HG03457 (cell line): ENCODE data around the gene ACSS1.

Experiments used
- ATAC-seq: cut with Tn5 transposase; IDR thresholded peaks from one replicate; pipeline ENCODE4 v1.9.1; 2021; ENCODE audit warnings: moderate number of reproducible peaks; ENCODE audit not compliant: unreplicated experiment

Gene ACSS1

DNA sequence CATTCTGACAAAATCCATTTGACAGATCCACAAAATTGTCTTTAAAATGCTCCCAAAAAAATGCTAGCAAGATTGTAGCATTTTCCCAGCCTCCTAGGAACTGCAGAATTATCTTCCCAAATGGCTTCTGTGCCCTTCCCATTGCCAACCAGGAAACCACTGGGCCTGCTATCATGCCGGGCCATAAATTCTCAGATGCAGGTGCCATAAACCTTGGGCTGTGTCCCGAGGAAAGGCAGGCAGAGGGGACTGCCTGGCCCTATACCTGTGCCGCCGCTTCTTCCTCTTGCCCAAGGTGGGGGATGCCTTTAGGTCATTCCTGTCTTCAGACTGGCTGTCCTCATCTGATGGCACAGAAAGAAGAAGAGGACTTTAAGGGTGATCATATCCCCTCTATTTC lies 21.2 kb upstream of the ACSS1 start:
- no peak for ATAC-seq

DNA sequence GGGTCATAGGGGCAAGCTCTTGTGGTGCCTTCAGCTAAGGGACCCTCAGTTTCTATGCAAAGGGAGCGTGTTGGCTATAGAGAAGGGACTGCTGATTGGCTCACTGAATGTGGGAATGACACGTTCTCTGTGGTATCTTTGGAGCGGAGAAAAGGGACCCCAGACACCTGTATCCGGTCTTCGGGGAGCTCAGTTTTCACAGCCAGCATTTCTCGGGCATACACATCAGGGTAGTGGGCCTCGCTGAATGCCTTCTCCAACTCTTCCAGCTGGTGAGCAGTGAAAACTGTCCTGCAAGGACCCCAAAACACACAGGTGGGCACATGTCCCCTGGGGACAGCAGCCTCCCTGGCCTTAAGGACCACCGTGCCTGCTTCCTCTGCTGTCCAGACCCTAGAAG lies 20.7 kb upstream of the ACSS1 start:
- no peak for ATAC-seq

GRCh38 chr20:25077610-25078169 lies 19.8 kb upstream of the ACSS1 start:
- no peak for ATAC-seq

DNA sequence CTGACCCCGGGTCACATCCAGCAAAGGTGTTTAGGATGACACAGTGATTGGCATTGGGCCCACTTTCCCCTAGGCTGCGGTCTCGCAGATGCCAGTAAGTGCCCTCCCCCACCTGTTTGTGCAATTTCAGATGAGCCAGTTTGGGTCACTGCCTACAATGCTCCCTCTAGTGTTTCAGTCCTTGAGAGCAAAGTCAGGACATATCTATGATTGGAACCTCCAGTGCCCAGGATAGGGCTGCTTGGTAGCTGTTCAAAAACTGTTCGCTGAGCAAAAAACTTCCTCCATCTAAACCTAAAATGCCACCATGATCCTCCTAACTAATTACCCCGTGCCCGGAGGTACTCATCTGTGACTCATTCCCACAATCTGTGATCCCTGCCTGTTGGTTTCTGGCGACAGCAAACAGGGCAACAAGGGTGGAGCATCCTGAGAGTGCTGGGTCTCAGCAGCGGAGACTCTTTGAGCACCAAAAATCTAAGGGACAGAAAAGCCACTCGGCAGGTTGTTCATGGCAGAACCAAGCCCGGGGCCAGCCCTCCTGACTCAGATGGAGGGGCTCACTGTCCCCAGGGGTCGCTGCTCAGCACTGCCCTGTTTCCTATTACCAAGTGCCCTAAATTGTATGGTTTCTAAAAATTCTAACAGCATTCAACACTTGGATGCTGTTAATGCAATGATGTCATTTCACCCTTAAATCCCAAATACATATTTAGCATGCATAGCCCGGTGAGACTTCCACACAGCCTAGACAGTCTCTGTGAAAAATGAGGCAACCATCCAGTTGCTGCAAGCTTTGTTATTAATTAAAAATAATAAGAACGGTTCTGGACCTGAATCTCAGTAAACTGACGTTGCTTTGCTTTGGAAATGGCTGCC lies 19.0 kb upstream of the ACSS1 start:
- ATAC-seq: no peak

DNA sequence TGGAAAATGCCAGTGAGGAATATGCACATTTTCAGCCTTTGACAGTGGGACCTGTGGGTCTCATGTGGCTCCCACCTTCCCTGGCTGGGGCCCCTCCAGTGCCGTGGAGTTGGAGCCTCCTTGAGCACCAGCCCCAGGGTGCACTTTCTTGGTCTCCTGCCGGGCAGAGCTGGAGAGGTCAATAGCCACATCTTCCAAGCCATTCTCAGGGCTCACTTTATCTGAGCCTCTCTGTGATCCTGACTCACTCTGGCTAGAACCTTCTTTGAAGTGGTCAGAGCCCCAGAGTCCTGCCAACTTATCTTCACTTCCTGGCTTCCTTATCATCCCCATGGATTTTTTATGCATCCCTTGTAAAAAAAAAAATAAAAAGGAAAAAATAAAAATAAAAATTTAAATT lies 18.3 kb upstream of the ACSS1 start:
- no peak for ATAC-seq

DNA sequence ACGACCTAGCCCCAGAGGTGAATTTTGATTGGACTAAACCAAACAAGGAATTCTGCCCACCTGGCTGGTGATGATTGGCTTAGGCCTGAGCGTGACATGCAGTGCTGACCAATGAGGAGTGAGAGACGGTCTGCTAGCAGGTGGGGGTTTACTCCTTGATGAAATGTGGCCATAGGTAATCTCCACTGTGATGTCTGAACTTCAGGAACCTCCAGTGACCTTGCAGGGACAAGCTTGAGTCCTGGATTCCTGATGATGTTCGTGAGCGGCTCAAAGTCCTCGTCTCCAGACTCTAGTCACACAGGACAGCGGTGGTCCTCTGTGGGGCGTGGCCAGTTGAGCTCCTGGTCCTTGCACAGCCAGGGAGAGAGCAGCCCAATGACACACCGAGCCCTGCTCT lies 15.6 kb upstream of the ACSS1 start:
- ATAC-seq: no peak

DNA sequence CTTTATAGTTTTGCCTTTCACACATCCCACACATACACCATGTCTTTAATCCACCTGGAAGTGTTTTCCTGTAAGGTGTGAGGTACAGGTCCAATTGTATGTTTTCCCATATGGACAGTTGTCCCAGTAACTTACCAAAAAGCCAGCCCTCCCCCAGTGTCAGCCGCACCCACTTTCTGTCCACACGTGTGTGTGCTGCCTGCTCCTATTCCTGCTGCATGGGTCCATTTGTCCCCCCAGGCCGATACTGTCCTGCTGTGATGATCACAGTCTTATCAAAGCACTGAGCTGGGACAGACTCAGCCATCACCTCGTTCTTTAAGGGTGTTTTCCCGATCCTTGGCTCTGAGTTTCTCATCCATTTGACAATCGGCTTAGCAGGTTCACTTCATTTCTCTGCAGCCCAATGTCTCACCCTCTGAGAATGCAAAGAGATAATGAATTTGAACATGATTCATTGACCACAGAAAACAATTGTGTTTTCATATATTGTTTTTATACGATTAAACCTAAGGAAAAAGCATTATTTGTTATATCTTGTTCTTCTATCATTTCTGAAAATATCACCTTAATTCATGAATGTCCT lies 14.4 kb upstream of the ACSS1 start:
- no peak for ATAC-seq

DNA sequence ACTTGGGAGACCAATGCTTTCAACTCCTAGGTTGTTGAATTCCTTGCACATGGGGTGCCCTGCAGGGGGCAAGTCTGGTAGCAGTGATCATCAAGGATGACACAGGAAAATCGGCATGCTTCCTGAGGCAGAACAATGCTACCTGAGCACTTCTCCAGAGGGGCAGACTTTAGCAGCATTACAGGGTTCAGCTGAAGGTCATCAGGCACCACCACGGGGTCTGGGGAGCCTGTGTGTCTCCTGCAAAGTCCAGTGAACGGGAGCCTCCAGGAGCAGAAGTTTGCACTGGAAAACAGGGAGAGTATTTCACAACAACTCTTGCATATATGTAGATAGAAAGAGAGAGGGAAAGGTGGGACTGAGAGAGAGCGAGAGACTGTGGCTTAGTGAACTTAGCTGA lies 13.8 kb upstream of the ACSS1 start:
- ATAC-seq: no peak

DNA sequence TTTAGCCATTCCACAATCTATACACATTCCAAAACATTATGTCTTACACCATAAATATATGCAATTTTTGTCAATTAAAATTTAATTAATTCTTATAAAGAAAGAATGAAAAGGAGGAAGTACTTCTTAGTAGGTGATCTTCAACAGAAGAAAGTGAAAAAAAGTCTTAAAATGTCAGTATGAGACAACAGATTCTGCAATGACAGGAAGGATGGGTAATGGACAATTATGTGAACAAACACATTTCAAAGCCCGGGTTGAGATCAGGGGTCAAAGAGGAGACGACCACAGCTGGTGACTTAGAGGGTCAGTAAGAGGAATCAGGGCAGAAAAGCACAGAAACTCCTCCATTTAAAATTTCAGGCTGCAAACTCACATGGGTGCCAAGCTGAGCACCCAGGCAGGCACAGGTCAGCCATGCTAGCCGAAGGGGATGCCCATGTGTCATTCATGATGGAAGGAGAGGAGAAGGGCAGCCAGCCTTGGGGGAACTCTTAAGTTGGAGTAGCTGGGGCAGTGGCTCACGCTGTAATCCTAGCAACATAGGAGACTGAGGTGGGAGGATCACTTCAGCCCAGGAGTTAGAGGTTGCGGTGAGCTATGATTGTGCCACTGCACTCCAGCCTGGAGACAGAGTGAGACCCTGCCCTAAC lies 13.0 kb upstream of the ACSS1 start:
- no peak for ATAC-seq

DNA sequence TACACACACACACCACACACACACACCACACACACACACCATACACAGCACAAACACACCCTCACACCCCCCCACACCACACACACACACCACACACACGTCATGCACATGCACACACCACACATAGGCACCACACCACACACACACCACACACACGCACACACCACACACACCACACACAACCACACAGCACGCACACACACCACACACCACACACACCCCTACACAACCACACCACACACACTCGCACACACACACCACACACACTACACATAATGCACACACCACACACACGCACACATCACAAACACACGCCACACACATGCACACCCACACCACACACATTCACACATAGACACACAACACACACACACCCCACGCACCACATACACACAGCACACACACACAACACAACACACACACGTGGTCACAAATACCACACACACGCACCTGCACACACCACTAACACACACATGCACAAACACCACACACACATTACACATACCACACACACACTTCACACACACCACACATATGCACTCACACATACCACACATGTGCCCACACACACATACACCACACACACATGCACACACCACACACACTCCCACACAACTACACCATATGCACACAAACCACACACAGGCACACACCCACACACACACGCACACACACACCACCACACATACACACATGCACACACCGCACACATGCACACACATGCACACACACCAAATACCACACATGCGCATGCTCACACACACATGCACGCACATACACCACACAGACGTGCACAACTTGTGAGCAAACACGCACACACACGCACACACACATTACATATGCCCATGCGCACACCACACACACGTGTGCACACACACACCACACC lies 9.4 kb upstream of the ACSS1 start:
- no peak for ATAC-seq

- ATAC-seq: no peak
These were observed 8.4 kb upstream of the ACSS1 start for GRCh38 chr20:25066386-25066785.

GRCh38 chr20:25065625-25066338 lies 7.8 kb upstream of the ACSS1 start:
- ATAC-seq: no peak

DNA sequence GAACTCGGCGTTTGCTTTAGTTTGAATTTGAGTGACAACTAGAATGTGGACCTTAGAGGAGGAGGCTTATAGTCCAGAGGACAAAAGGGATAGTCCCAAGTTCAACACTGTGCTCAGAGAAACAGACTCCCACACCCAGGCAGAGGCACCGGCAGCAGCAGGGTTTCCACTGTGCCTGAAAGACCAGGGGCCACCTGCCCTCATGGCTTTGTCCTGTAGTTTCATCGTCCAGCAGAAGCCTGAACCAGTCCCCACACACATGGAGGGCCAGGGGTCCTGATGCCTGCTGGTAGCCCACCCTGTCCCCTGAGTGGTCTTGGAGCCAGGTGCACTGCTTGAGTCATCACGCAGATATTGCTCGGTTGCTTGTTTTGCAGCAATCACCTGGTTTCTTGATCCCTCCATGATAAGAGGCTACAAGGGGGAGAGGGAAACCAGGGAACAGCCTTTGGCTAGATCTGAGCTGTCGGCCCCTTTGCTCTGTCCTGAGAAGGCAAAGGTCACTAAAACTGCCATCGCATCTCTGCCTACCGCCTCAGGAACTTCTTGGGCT lies 7.2 kb upstream of the ACSS1 start:
- ATAC-seq: no peak

DNA sequence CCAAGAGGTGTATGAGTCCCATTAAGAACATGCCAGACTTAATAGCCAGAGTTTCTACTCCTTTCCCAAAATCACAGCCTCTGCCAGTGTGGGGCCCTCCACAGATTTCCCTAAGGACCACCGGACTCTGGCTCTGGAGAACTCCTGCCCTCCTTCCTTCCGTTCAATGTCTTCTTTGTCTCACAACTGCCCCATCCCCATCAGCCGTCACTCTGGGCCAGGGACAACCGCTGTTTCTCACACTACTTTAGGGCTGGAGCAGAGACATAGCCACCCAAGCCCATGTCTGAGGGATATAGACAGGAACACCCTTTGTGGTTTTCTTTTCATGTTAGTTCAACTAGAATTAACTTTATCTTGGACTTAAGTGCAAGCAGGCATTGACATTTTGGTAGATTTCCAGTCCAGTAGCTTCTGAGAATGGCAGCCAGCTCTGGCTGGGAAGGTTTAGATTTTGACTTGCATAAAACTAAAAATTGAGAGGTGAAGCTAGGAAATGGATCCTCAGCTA lies 6.7 kb upstream of the ACSS1 start:
- ATAC-seq: no peak

GRCh38 chr20:25063981-25064380 lies 6.0 kb upstream of the ACSS1 start:
- no peak for ATAC-seq

DNA sequence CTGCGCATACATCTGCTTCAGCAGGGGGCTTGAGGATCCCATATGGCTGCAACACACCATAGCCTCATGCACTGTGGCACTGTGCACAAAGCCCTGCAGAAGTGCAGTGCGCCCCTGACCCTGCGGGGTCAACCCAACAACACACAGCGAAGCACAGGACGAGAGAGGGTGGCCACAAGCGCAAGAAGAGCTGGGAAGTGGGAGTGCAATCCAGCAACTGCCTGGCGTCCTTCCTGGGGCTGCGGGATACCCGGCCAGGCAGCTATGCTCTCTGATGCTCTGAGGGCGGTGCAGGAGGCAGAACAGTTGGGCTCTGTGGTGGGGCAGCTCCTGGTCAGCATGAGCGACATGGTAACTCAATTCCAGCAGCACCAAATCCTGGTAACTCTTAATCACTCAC lies 5.6 kb upstream of the ACSS1 start:
- ATAC-seq: no peak

GRCh38 chr20:25062841-25063240 lies 4.9 kb upstream of the ACSS1 start:
- ATAC-seq: no peak

- no peak for ATAC-seq
These were observed 4.0 kb upstream of the ACSS1 start for GRCh38 chr20:25061821-25062530.
